Activated naive CD8-positive, alpha-beta T cell treated with anti-CD3 and anti-CD28 coated beads for 36 hours (primary cell): ENCODE results near the gene STXBP6. TPM values are rescaled to one million over a fixed set of nuclear protein-coding genes. Genes with fewer than 3 reads are reported as not detected.
"Not testable (repeated sequence)": the region's sequence is repeated elsewhere in the genome, so short reads cannot be mapped to it uniquely, and the experiment has no call there.

Source experiments
- DNase-seq: peaks from one replicate; pipeline ENCODE4 v3.0.0; 2021
- H3K27ac Mint-ChIP-seq: one replicate; pipeline ENCODE4 v1.8.0; 2022; ENCODE audit warnings: mild to moderate bottlenecking, moderate library complexity, mixed read lengths
- H3K27me3 Mint-ChIP-seq: one replicate; pipeline ENCODE4 v1.8.0; 2022; ENCODE audit warnings: mild to moderate bottlenecking, mixed read lengths
- H3K36me3 Mint-ChIP-seq: one replicate; pipeline ENCODE4 v1.8.0; 2021; ENCODE audit warnings: mild to moderate bottlenecking, mixed read lengths
- H3K4me1 Mint-ChIP-seq: one replicate; pipeline ENCODE4 v1.8.0; 2021; ENCODE audit warnings: mixed read lengths
- H3K4me3 Mint-ChIP-seq: one replicate; pipeline ENCODE4 v1.8.0; 2022; ENCODE audit warnings: mild to moderate bottlenecking, moderate library complexity, mixed read lengths
- H3K9me3 Mint-ChIP-seq: one replicate; pipeline ENCODE4 v1.8.0; 2022; ENCODE audit warnings: mixed read lengths
- total RNA-seq, 2 experiments: library from RNA; stranded (reverse); gene quantifications; one replicate each; pipeline ENCODE4 v1.2.3, GENCODE V29; 2021

Gene STXBP6
- total RNA-seq, 2 experiments from 2014 or later, result not detected

DNA sequence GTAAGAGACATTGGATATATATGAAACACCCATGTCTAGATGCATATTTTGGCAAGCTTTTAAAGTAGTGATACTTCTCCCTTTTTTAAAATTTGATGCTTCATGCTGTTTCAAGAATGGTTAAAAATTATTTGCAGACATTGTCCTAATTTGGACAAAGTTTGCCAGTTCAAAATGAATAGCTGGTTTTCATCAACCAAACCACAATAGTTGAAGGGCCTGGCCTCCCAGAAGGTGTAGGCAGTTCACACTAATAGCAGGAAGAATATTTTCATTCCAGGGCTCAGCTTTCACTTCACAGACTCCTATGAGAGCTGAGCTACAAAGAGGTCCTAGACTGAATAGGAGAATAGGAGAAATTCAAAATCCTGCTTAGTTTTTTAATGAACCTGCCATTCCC, 78.7 kb downstream of the STXBP6 start:
- Mint-ChIP-seq H3K9me3 (no peaks in the 10 kb centered on the region), H3K27me3 (peaks cover 4% of the 10 kb centered on the region), H3K4me3 (no peak overlapping the region), H3K36me3 (no peaks in the 10 kb centered on the region), H3K4me1 (no peaks in the 10 kb centered on the region), H3K27ac (no peak overlapping the region)
- no peak for DNase-seq

GRCh38 chr14:24966579-24966964, 83.4 kb downstream of the STXBP6 start:
- H3K9me3 Mint-ChIP-seq, result no peaks in the 10 kb centered on the region
- H3K27me3 Mint-ChIP-seq, result peaks cover 7% of the 10 kb centered on the region
- H3K4me1 Mint-ChIP-seq, result no peaks in the 10 kb centered on the region
- no peak overlapping the region for H3K4me3 Mint-ChIP-seq
- no peak overlapping the region for H3K27ac Mint-ChIP-seq
- H3K36me3 Mint-ChIP-seq, result no peaks in the 10 kb centered on the region
- DNase-seq, result no peak

GRCh38 chr14:24965934-24966578, 83.9 kb downstream of the STXBP6 start:
- Mint-ChIP-seq H3K4me1 (no peaks in the 10 kb centered on the region), H3K27me3 (peaks cover 7% of the 10 kb centered on the region), H3K36me3 (no peaks in the 10 kb centered on the region), H3K4me3 (no peak overlapping the region), H3K27ac (no peak overlapping the region), H3K9me3 (no peaks in the 10 kb centered on the region)
- no peak for DNase-seq

GRCh38 chr14:24965578-24965933, 84.4 kb downstream of the STXBP6 start:
- H3K9me3 Mint-ChIP-seq, result no peaks in the 10 kb centered on the region
- H3K4me1 Mint-ChIP-seq, result no peaks in the 10 kb centered on the region
- H3K27me3 Mint-ChIP-seq, result peaks cover 7% of the 10 kb centered on the region
- H3K27ac Mint-ChIP-seq, result no peak overlapping the region
- no peak for DNase-seq
- H3K36me3 Mint-ChIP-seq, result no peaks in the 10 kb centered on the region
- H3K4me3 Mint-ChIP-seq, result no peak overlapping the region

GRCh38 chr14:24964591-24964990, 85.4 kb downstream of the STXBP6 start:
- H3K4me3 Mint-ChIP-seq, result no peak overlapping the region
- no peaks in the 10 kb centered on the region for H3K4me1 Mint-ChIP-seq

DNA sequence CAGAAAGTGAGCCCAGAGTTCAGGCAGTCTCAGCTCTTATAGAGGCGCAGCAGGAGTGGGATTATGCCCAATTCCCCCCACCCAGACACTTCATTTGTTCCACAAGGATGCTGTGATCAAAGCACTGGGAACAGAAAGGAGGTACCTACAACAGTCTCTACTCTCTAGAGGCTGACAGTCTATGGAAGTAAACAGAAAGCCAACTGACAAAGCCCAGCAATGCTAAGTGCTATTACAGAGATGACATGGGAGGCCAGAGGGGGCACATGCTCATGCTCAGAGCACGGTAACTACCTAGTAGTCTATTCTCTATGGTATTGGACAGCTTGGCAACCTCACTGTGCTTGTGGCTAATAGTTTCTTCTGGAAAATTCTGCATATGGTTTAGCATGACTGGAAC, 85.9 kb downstream of the STXBP6 start:
- H3K9me3 Mint-ChIP-seq, result no peaks in the 10 kb centered on the region
- DNase-seq, result no peak
- H3K36me3 Mint-ChIP-seq, result no peaks in the 10 kb centered on the region
- no peak overlapping the region for H3K27ac Mint-ChIP-seq
- peaks cover 7% of the 10 kb centered on the region for H3K27me3 Mint-ChIP-seq
- no peaks in the 10 kb centered on the region for H3K4me1 Mint-ChIP-seq
- H3K4me3 Mint-ChIP-seq, result no peak overlapping the region

More at GRCh38 chr14:24964591-24964990, 85.4 kb downstream of the STXBP6 start:
- no peak for DNase-seq
- H3K27ac Mint-ChIP-seq, result no peak overlapping the region
- H3K9me3 Mint-ChIP-seq, result no peaks in the 10 kb centered on the region
- H3K36me3 Mint-ChIP-seq, result no peaks in the 10 kb centered on the region
- H3K27me3 Mint-ChIP-seq, result peaks cover 7% of the 10 kb centered on the region

DNA sequence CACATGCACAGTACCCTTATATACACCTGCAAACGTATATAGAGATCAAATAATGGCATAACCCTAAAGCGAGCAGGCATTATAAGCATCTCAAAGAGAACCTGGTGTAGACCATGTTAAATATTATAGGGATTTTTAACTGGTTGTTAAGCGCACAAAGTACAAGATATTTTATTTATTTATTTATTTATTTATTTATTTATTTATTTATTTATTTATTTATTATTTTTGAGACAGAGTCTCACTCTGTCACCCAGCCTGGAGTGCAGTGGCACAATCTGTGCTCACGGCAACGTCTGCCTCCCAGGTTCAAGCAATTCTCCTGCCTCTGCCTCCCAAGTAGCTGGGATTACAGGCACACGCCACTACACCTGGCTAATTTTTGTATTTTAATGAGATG, 87.8 kb downstream of the STXBP6 start:
- DNase-seq, H3K9me3 Mint-ChIP-seq, H3K27ac Mint-ChIP-seq, H3K36me3 Mint-ChIP-seq, H3K4me1 Mint-ChIP-seq, H3K4me3 Mint-ChIP-seq: not testable (repeated sequence)
- H3K27me3 Mint-ChIP-seq, result peaks cover 12% of the 10 kb centered on the region

- Mint-ChIP-seq H3K36me3 (no peaks in the 10 kb centered on the region), H3K27ac (no peak overlapping the region), H3K27me3 (peaks cover 12% of the 10 kb centered on the region), H3K4me3 (no peak overlapping the region), H3K9me3 (no peaks in the 10 kb centered on the region), H3K4me1 (no peaks in the 10 kb centered on the region)
- DNase-seq, result no peak
Measured at GRCh38 chr14:24960816-24961215, 89.1 kb downstream of the STXBP6 start.

DNA sequence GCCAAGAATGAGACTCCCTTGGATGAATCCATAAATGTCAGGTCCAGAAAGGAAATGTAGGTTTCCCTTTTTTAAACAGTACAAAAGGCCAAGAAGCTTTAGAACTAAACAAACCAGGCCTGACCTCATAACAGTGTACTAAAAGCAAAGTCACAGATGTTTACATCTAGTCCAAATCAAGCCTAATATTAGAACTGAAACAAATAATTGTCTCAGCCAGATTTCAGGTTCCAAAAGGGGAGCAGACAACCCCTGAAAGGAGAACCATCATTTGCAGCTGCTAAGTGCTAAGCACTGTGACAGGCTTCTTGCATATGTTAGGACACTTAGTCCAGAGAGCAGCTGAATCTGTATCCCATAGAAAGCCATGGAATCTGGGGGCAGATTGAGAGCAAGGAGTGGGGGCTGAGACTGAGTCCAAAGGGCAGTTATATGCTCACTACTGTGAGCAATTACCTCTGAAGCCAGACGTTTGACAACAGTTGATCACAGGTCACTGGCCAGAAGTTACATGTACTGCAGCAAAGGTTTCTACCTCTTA, 90.1 kb downstream of the STXBP6 start:
- Mint-ChIP-seq H3K4me1 (no peaks in the 10 kb centered on the region), H3K9me3 (no peaks in the 10 kb centered on the region), H3K36me3 (no peaks in the 10 kb centered on the region), H3K27me3 (peaks cover 11% of the 10 kb centered on the region), H3K4me3 (no peak overlapping the region), H3K27ac (no peak overlapping the region)
- DNase-seq, result no peak

GRCh38 chr14:24958271-24958670, 91.7 kb downstream of the STXBP6 start:
- H3K4me3 Mint-ChIP-seq, result no peak overlapping the region
- H3K27ac Mint-ChIP-seq, result no peak overlapping the region
- H3K9me3 Mint-ChIP-seq, result no peaks in the 10 kb centered on the region

GRCh38 chr14:24957814-24958213, 92.1 kb downstream of the STXBP6 start:
- Mint-ChIP-seq H3K27ac (no peak overlapping the region), H3K4me1 (no peaks in the 10 kb centered on the region), H3K9me3 (no peaks in the 10 kb centered on the region), H3K4me3 (no peak overlapping the region), H3K27me3 (peaks cover 22% of the 10 kb centered on the region), H3K36me3 (no peaks in the 10 kb centered on the region)
- DNase-seq, result no peak

More at GRCh38 chr14:24958271-24958670, 91.7 kb downstream of the STXBP6 start:
- H3K36me3 Mint-ChIP-seq, result no peaks in the 10 kb centered on the region
- H3K27me3 Mint-ChIP-seq, result peaks cover 20% of the 10 kb centered on the region
- DNase-seq, result no peak
- no peaks in the 10 kb centered on the region for H3K4me1 Mint-ChIP-seq

GRCh38 chr14:24956104-24956503, 93.8 kb downstream of the STXBP6 start:
- Mint-ChIP-seq H3K27ac (no peak overlapping the region), H3K36me3 (no peaks in the 10 kb centered on the region), H3K9me3 (no peaks in the 10 kb centered on the region), H3K27me3 (peaks cover 26% of the 10 kb centered on the region), H3K4me1 (no peaks in the 10 kb centered on the region), H3K4me3 (no peak overlapping the region)
- no peak for DNase-seq

- H3K4me3 Mint-ChIP-seq, result no peak overlapping the region
- H3K9me3 Mint-ChIP-seq, result no peaks in the 10 kb centered on the region
- H3K27me3 Mint-ChIP-seq, result peaks cover 26% of the 10 kb centered on the region
- DNase-seq, result no peak
- no peak overlapping the region for H3K27ac Mint-ChIP-seq
- no peaks in the 10 kb centered on the region for H3K36me3 Mint-ChIP-seq
- no peaks in the 10 kb centered on the region for H3K4me1 Mint-ChIP-seq
Measured at GRCh38 chr14:24954700-24955037, 95.3 kb downstream of the STXBP6 start.

DNA sequence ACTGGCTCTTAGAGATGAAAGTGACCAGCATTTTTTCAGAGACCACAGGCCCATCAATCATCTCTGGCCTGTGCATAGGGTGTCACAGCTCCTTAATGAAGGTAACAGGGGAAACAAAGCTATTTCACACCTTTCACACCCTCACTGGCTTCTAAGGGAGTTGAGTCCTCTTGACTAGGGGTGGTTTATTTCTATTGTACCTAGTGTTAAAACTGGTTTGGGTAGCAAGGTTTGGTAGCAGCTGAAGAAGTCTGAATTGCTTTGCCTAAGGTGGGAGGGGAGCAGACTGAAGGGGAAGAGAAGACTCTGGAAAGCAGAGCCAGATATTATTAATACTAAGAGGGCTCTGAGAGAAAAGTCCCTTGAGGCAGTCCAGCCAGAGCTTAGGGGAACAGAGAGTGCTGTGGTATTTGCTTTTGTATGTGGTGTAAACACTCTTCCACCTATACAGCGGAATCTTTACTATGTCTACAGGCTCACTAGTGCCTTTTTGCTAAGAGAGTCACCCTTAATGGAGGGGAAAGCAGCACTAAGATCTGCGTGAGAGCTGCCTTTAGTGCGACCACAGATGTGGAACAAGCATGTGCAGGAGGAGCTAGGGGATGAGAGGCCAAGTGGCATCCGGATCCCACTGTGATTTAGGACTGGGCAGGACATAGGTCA, 95.8 kb downstream of the STXBP6 start:
- H3K36me3 Mint-ChIP-seq, result no peaks in the 10 kb centered on the region
- peaks cover 26% of the 10 kb centered on the region for H3K27me3 Mint-ChIP-seq
- no peak for DNase-seq
- H3K4me3 Mint-ChIP-seq, result no peak overlapping the region
- H3K27ac Mint-ChIP-seq, result no peak overlapping the region
- no peaks in the 10 kb centered on the region for H3K4me1 Mint-ChIP-seq
- H3K9me3 Mint-ChIP-seq, result no peaks in the 10 kb centered on the region

DNA sequence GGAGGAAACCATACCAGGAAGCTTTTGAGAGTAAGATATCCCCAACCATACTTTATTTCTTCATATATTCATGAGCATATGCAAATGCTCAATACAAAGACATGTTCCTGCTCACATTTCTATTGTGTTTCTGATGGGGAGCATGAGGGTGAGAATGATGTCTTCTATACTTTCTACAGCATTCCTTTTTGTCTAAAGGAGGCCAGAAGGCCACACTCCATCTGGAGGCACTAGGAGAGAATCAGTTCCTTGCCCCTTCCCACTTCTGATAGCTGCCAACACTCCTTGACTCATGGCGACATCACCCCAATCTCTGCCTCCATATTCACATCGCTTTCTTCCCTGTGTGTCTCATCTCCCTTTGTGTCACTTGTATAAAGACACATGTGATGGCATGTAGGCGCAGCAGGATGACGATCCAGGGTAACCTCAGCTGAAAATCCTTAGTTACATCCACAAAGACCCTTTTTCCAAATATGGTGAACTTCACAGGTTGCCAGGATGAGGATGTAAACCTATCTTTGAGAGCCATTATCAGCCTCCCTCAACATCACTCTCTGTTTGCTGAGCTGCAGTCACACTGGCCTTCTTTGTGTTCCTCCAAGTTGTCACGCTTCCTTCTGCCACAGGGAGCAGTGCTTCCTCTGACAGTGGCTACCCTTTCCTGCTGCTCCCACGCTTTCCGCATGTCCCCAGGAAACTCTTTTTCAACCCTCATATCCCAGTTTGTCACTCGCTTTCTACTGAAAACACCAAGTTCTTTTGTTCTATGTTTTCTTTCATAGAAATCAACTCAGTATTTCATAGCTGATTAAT, 96.9 kb downstream of the STXBP6 start:
- Mint-ChIP-seq H3K27me3 (peaks cover 21% of the 10 kb centered on the region), H3K4me3 (no peak overlapping the region), H3K27ac (no peak overlapping the region), H3K36me3 (no peaks in the 10 kb centered on the region), H3K4me1 (no peaks in the 10 kb centered on the region), H3K9me3 (no peaks in the 10 kb centered on the region)
- DNase-seq, result no peak
